Panc1 (cell line): Measurements from ENCODE around the gene SPTLC2.

Source experiments
- CTCF ChIP-seq: fragments of 450-650 bp; IDR thresholded peaks from 2 replicates; pipeline ENCODE4 v1.5.1; 2017; ENCODE audit warnings: mild to moderate bottlenecking
- POLR2AphosphoS5 ChIP-seq: IDR thresholded peaks from 2 replicates; pipeline ENCODE4 v1.6.1; 2012; ENCODE audit warnings: mild to moderate bottlenecking, low read depth, low read length, moderate library complexity
- REST ChIP-seq, 2 experiments: IDR thresholded peaks; 2 replicates each; pipeline ENCODE4 v1.6.1; 2011 to 2012; ENCODE audit warnings: low read depth in 2 of 2, control low read depth in 1 of 2, low read length in 1 of 2, mild to moderate bottlenecking in 1 of 2, moderate library complexity in 1 of 2; ENCODE audit not compliant: insufficient read depth in 1 of 2
- SIN3A ChIP-seq: IDR thresholded peaks from 2 replicates; pipeline ENCODE4 v1.6.1; 2012; ENCODE audit warnings: low read depth, mild to moderate bottlenecking, low read length, moderate library complexity, borderline replicate concordance; ENCODE audit not compliant: insufficient read depth
- TCF7L2 ChIP-seq: IDR thresholded peaks from 2 replicates; pipeline ENCODE4 v1.6.1; 2011; ENCODE audit warnings: mild to moderate bottlenecking, low read depth, low read length, inconsistent platforms

GRCh38 chr14:77507762-77508161 is 108.7 kb downstream of the SPTLC2 start:
- TF ChIP-seq CTCF = no peak
- TF ChIP-seq POLR2AphosphoS5 = no peak
- no peak for TF ChIP-seq SIN3A
- no peak for TF ChIP-seq REST (IDR thresholded peaks at IDR 0.05; ENCODE audit: insufficient read depth in 1 of 2, low read depth in 2 of 2, low read length in 1 of 2)
- TF ChIP-seq TCF7L2 = no peak
